Hematopoietic multipotent progenitor cell (in vitro differentiated cells): ENCODE measurements around the gene ATP2A3. TPM values are rescaled to one million over a fixed set of nuclear protein-coding genes. Genes with fewer than 3 reads are reported as not detected.
A peak's percentile ranks its signal among the peaks of the same experiment; 100 is the strongest.

Experiments used
- DNase-seq, 3 donors: peaks; one replicate each; pipeline ENCODE4 v3.0.0-alpha.2; 2011 to 2015; ENCODE audit warnings: low read depth in 2 of 3, low spot score in 2 of 3
- total RNA-seq: library from RNA; depleted of rRNA; stranded (reverse); fragments of >200 nt; gene quantifications from one replicate; pipeline ENCODE4 v1.2.3, GENCODE V29; 2012

ATP2A3 gene
- total RNA-seq, 1 donor = 377 TPM

GRCh38 chr17:3893720-3894116 lies 70.5 kb downstream of the ATP2A3 start:
- DNase-seq = no peak

GRCh38 chr17:3893003-3893719 lies 71.1 kb downstream of the ATP2A3 start, which contains the start of gene CAMKK1:
CAMKK1 (minus strand) TSS chr17:3893053; CDS start chr17:3885687, 7,366 bp downstream.
- peak; percentile 73 to 91 (median 85) for DNase-seq

- DNase-seq = peak; percentile 55 to 84 (median 78)
Measured at GRCh38 chr17:3892095-3892998, 71.9 kb downstream of the ATP2A3 start.

- no peak for DNase-seq
Measured at GRCh38 chr17:3891626-3892094, 72.6 kb downstream of the ATP2A3 start.

GRCh38 chr17:3890878-3891219 lies 73.4 kb downstream of the ATP2A3 start:
- DNase-seq = no peak

- DNase-seq = no peak
Measured at GRCh38 chr17:3890082-3890877, 74.0 kb downstream of the ATP2A3 start.

- DNase-seq = no peak
Measured at GRCh38 chr17:3889325-3890012, 74.8 kb downstream of the ATP2A3 start.

- no peak for DNase-seq
Measured at GRCh38 chr17:3888343-3889171, 75.7 kb downstream of the ATP2A3 start.

GRCh38 chr17:3887804-3888203 lies 76.4 kb downstream of the ATP2A3 start:
- no peak for DNase-seq

- DNase-seq = no peak
Measured at GRCh38 chr17:3887394-3887793, 76.8 kb downstream of the ATP2A3 start.

- DNase-seq = no peak
Measured at GRCh38 chr17:3886776-3887175, 77.5 kb downstream of the ATP2A3 start.

- no peak for DNase-seq
Measured at GRCh38 chr17:3885970-3886369, 78.3 kb downstream of the ATP2A3 start.

GRCh38 chr17:3885271-3885670 lies 79.0 kb downstream of the ATP2A3 start:
- no peak for DNase-seq

- no peak for DNase-seq
Measured at GRCh38 chr17:3884188-3884587, 80.0 kb downstream of the ATP2A3 start.

- no peak for DNase-seq
Measured at GRCh38 chr17:3882276-3882675, 82.0 kb downstream of the ATP2A3 start.

GRCh38 chr17:3880983-3881382 lies 83.3 kb downstream of the ATP2A3 start:
- DNase-seq = no peak

GRCh38 chr17:3879591-3880417 lies 84.4 kb downstream of the ATP2A3 start:
- no peak for DNase-seq

GRCh38 chr17:3879186-3879585 lies 85.1 kb downstream of the ATP2A3 start:
- no peak for DNase-seq

GRCh38 chr17:3877220-3877619 lies 87.0 kb downstream of the ATP2A3 start:
- DNase-seq = no peak
